Mesothelial cell of epicardium (in vitro differentiated cells): ENCODE measurements around the gene ZFYVE1. TPM values are rescaled to one million over a fixed set of nuclear protein-coding genes. Genes with fewer than 3 reads are reported as not detected.

ENCODE experiments used
- DNase-seq, 2 experiments: peaks; one replicate each; pipeline ENCODE4 v3.0.0; 2021; ENCODE audit warnings: low spot score in 2 of 2; ENCODE audit not compliant: unreplicated experiment in 2 of 2
- H3K27ac Mint-ChIP-seq: 2 replicates; pipeline ENCODE4 v1.8.0; 2021; ENCODE audit warnings: mixed read lengths
- H3K27me3 Mint-ChIP-seq: 2 replicates; pipeline ENCODE4 v1.8.0; 2021; ENCODE audit warnings: low read depth, mixed read lengths
- H3K36me3 Mint-ChIP-seq: 2 replicates; pipeline ENCODE4 v1.8.0; 2021; ENCODE audit warnings: mixed read lengths
- H3K4me1 Mint-ChIP-seq: 2 replicates; pipeline ENCODE4 v1.8.0; 2021; ENCODE audit warnings: mixed read lengths
- H3K4me3 Mint-ChIP-seq: 2 replicates; pipeline ENCODE4 v1.8.0; 2021; ENCODE audit warnings: mild to moderate bottlenecking, moderate library complexity, mixed read lengths
- H3K9me3 Mint-ChIP-seq: 2 replicates; pipeline ENCODE4 v1.8.0; 2021; ENCODE audit warnings: mixed read lengths
- CTCF ChIP-seq: fragments of 200-600 bp; sonication (generic); IDR thresholded peaks from one replicate; pipeline ENCODE4 v1.5.0; 2021; ENCODE audit warnings: antibody characterized with exemption; ENCODE audit not compliant: unreplicated experiment
- total RNA-seq: library from RNA; stranded (reverse); gene quantifications from 3 replicates; pipeline ENCODE4 v1.2.1, GENCODE V29; 2021

The ZFYVE1 gene
- total RNA-seq, 1 donor from 2014 or later: 21.4 TPM

GRCh38 chr14:72998252-72998903 lies 28.5 kb downstream of the ZFYVE1 start:
- Mint-ChIP-seq H3K27ac (no peak overlapping the region), H3K36me3 (peaks cover 38% of the 10 kb centered on the region), H3K4me1 (no peaks in the 10 kb centered on the region), H3K4me3 (no peak overlapping the region), H3K27me3 (no peaks in the 10 kb centered on the region), H3K9me3 (no peaks in the 10 kb centered on the region)
- TF ChIP-seq CTCF: no peak
- no peak for DNase-seq

GRCh38 chr14:72996916-72997315 lies 30.0 kb downstream of the ZFYVE1 start:
- TF ChIP-seq CTCF: no peak
- H3K9me3 Mint-ChIP-seq: no peaks in the 10 kb centered on the region
- DNase-seq: no peak
- no peaks in the 10 kb centered on the region for H3K27me3 Mint-ChIP-seq
- H3K4me3 Mint-ChIP-seq: no peak overlapping the region
- H3K36me3 Mint-ChIP-seq: peaks cover 49% of the 10 kb centered on the region
- no peak overlapping the region for H3K27ac Mint-ChIP-seq
- H3K4me1 Mint-ChIP-seq: no peaks in the 10 kb centered on the region

- no peak for TF ChIP-seq CTCF
- Mint-ChIP-seq H3K9me3 (no peaks in the 10 kb centered on the region), H3K4me3 (no peak overlapping the region), H3K4me1 (no peaks in the 10 kb centered on the region), H3K36me3 (peaks cover 26% of the 10 kb centered on the region), H3K27ac (no peak overlapping the region), H3K27me3 (no peaks in the 10 kb centered on the region)
- no peak for DNase-seq
Observed at GRCh38 chr14:72990171-72990570, 36.7 kb downstream of the ZFYVE1 start.

GRCh38 chr14:72986857-72987256 lies 40.0 kb downstream of the ZFYVE1 start:
- no peak for DNase-seq
- TF ChIP-seq CTCF: no peak
- H3K4me1 Mint-ChIP-seq: no peaks in the 10 kb centered on the region
- H3K27me3 Mint-ChIP-seq: no peaks in the 10 kb centered on the region
- no peak overlapping the region for H3K4me3 Mint-ChIP-seq
- H3K9me3 Mint-ChIP-seq: no peaks in the 10 kb centered on the region
- no peak overlapping the region for H3K27ac Mint-ChIP-seq
- peaks cover 27% of the 10 kb centered on the region for H3K36me3 Mint-ChIP-seq

GRCh38 chr14:72986214-72986613 lies 40.7 kb downstream of the ZFYVE1 start:
- Mint-ChIP-seq H3K27me3 (no peaks in the 10 kb centered on the region), H3K4me1 (no peaks in the 10 kb centered on the region), H3K9me3 (no peaks in the 10 kb centered on the region), H3K27ac (no peak overlapping the region), H3K4me3 (no peak overlapping the region), H3K36me3 (peaks cover 26% of the 10 kb centered on the region)
- no peak for TF ChIP-seq CTCF
- no peak for DNase-seq

GRCh38 chr14:72982146-72982708 lies 44.7 kb downstream of the ZFYVE1 start:
- no peak for TF ChIP-seq CTCF
- H3K9me3 Mint-ChIP-seq: no peaks in the 10 kb centered on the region
- H3K27me3 Mint-ChIP-seq: no peaks in the 10 kb centered on the region
- H3K36me3 Mint-ChIP-seq: peaks cover 32% of the 10 kb centered on the region
- no peak for DNase-seq
- no peaks in the 10 kb centered on the region for H3K4me1 Mint-ChIP-seq
- H3K4me3 Mint-ChIP-seq: no peak overlapping the region
- no peak overlapping the region for H3K27ac Mint-ChIP-seq
